DND-41 (cell line): ENCODE data around the gene WDFY4.

ENCODE experiments used
- CTCF ChIP-seq: IDR thresholded peaks from 2 replicates; pipeline ENCODE4 v1.5.1; 2012; ENCODE audit warnings: borderline replicate concordance, low read length, moderate library complexity, mild to moderate bottlenecking; ENCODE audit not compliant: poor library complexity, severe bottlenecking; ENCODE audit errors: extremely low read depth
- EZH2 ChIP-seq: IDR thresholded peaks from 3 replicates; pipeline ENCODE4 v1.6.1; 2012; ENCODE audit warnings: borderline replicate concordance, low read depth, mild to moderate bottlenecking, moderate library complexity, low read length, inconsistent platforms; ENCODE audit not compliant: severe bottlenecking

- TF ChIP-seq CTCF (no peak), EZH2 (no peak)
Measured at GRCh38 chr10:48742891-48743860, 58.5 kb downstream of the WDFY4 start.
